Thyroid gland (tissue), 4 donors: Measurements from ENCODE around the gene TMEM259.

Experiments used
- CTCF ChIP-seq, 6 experiments: fragments of 200-600 bp in 3 of 6; fragments of 450-650 bp in 3 of 6; sonication (generic) in 3 of 6; IDR thresholded peaks; one replicate each; pipeline ENCODE4 v1.5.1; 2016 to 2019; ENCODE audit warnings: antibody characterized with exemption in 6 of 6, mild to moderate bottlenecking in 2 of 6, inconsistent platforms in 1 of 6, moderate library complexity in 1 of 6
- POLR2A ChIP-seq, 2 donors: fragments of 450-650 bp; IDR thresholded peaks; one replicate each; pipeline ENCODE4 v1.6.1; 2017; ENCODE audit warnings: antibody characterized with exemption in 2 of 2, mild to moderate bottlenecking in 2 of 2, moderate library complexity in 1 of 2

DNA sequence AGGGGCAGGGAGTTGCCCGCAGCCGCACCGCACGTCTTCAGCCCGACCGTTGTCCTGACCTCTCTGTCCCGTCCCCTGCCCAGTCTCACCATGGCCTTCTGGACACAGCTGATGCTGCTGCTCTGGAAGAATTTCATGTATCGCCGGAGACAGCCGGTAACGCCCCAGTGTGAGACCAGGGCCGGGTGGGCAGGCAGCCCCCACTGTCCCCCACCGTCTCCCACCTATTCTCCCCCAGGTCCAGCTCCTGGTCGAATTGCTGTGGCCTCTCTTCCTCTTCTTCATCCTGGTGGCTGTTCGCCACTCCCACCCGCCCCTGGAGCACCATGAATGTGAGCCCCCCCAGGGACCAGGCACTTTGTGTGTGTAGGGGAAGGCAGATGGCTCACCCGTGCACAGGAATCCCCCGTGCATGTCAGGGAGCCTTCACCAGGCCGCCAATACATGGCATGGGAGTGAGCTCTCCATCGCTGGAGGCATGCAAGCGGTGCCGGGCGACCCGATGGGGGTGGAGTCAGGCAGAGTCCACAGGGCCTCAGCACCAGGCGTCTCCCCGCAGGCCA is 20.4 kb upstream of the TMEM259 start:
- no peak for TF ChIP-seq CTCF (IDR thresholded peaks at IDR 0.05)
- TF ChIP-seq POLR2A (IDR thresholded peaks at IDR 0.05) = no peak
